Activated CD4-positive, alpha-beta T cell treated with anti-CD3 and anti-CD28 coated beads, Interleukin-2, amount 50 U/mL, for 1 hour (primary cell): ENCODE data around the gene ARID2.

Source experiments
- DNase-seq: peaks from one replicate; pipeline ENCODE4 v3.0.0-alpha.2; 2020

Gene ARID2

GRCh38 chr12:45948546-45948945, 219.0 kb downstream of the ARID2 start:
- DNase-seq, result no peak
